Measurements from ENCODE around the gene SOX13. TPM values are rescaled to one million over a fixed set of nuclear protein-coding genes. Genes with fewer than 3 reads are reported as not detected.
A peak's percentile ranks its signal among the peaks of the same experiment; 100 is the strongest.

Gene SOX13
- total RNA-seq, 4 donors from 2014 or later = 15.6 to 31.1 (median 16.3) TPM

DNA sequence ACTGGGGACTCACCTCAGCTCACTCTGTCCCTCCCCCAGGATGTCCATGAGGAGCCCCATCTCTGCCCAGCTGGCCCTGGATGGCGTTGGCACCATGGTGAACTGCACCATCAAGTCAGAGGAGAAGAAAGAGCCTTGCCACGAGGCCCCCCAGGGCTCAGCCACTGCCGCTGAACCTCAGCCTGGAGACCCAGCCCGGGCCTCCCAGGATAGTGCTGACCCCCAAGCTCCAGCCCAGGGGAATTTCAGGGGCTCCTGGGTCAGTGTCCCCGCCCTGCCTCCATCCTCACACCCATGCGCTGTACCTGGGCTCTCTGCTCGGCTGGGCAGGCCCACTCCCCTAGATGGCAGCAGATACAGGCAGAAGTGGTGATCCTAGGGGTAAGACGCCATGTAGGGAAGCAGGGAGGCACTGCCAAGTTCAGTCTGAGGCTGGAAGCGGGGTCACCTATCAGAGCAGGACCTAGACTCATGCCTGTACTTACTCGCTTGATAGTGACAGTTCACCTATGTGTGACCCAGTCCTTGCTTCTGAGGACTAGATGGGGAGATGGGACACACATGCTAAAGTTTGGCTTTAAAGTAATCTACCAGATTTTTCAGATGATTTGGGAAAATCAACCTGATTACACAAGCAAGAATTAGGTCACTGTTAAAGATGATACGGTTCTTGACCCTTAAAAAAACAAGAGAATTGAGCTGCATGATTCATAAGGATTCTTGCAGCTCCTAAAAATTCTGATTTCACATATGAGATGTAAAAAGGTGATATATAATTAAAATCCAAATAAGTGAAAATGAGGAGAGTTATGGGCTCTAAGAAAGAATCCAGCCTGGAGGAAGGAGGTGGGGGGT, 40.2 kb downstream of the SOX13 start:
- in situ Hi-C loops (cut with MboI; ENCODE audit: low sequenced_read_pairs in 4 of 4) = no loop called here
- Histone ChIP-seq H3K36me3 (peaks cover 0 to 20% of the 10 kb centered on the region in 2 donors), H3K4me3 (no peak overlapping the region), H3K27me3 (no peaks in the 10 kb centered on the region), H3K4me1 (peaks cover 21% of the 10 kb centered on the region in 2 donors), H3K9me3 (no peaks in the 10 kb centered on the region), H3K27ac (no peak overlapping the region)
- ATAC-seq (no peak), DNase-seq (no peak)
- TF ChIP-seq, protein P1, sequence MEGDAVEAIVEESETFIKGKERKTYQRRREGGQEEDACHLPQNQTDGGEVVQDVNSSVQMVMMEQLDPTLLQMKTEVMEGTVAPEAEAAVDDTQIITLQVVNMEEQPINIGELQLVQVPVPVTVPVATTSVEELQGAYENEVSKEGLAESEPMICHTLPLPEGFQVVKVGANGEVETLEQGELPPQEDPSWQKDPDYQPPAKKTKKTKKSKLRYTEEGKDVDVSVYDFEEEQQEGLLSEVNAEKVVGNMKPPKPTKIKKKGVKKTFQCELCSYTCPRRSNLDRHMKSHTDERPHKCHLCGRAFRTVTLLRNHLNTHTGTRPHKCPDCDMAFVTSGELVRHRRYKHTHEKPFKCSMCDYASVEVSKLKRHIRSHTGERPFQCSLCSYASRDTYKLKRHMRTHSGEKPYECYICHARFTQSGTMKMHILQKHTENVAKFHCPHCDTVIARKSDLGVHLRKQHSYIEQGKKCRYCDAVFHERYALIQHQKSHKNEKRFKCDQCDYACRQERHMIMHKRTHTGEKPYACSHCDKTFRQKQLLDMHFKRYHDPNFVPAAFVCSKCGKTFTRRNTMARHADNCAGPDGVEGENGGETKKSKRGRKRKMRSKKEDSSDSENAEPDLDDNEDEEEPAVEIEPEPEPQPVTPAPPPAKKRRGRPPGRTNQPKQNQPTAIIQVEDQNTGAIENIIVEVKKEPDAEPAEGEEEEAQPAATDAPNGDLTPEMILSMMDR (IDR thresholded peaks at IDR 0.05 in 4 of 5, conservative IDR thresholded peaks at IDR 0.05 in 1 of 5) = no peak
- no peak for TF ChIP-seq POLR2A (IDR thresholded peaks at IDR 0.05)
- intact Hi-C loops (cut with DNase I; ENCODE audit: low total_unique reads) = no loop called here

DNA sequence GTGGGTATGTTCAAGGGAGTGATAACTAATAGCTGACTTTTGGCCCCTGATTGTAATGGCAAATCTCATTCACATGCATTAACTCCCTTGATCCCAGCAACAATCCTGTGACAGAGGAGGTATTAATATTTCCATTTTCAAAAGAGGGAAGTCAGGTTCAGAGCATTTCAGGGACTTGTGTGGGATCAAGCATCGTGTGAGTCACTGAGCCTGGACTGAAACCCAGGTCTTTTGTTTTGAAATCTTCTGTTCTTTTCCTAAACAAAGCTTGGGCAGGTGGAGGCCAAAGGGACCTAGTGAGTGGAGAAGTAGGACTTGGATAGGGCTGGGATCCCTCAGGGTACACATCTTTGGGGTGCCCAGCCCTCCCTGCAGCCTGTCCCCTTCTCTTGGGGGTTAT, 41.0 kb downstream of the SOX13 start:
- Histone ChIP-seq H3K36me3 (peaks cover 0 to 20% of the 10 kb centered on the region in 2 donors), H3K27me3 (no peaks in the 10 kb centered on the region), H3K9me3 (no peaks in the 10 kb centered on the region), H3K27ac (no peak overlapping the region), H3K4me1 (peaks cover 13 to 18% of the 10 kb centered on the region in 2 donors), H3K4me3 (no peak overlapping the region)
- no peak for DNase-seq
- no peak for ATAC-seq
- no peak for TF ChIP-seq POLR2A (IDR thresholded peaks at IDR 0.05)
- TF ChIP-seq, protein P1 (IDR thresholded peaks at IDR 0.05 in 4 of 5, conservative IDR thresholded peaks at IDR 0.05 in 1 of 5) = no peak
- in situ Hi-C loops (cut with MboI; ENCODE audit: low sequenced_read_pairs in 4 of 4) (no loop called here), intact Hi-C loops (cut with DNase I; ENCODE audit: low total_unique reads) (no loop called here)

DNA sequence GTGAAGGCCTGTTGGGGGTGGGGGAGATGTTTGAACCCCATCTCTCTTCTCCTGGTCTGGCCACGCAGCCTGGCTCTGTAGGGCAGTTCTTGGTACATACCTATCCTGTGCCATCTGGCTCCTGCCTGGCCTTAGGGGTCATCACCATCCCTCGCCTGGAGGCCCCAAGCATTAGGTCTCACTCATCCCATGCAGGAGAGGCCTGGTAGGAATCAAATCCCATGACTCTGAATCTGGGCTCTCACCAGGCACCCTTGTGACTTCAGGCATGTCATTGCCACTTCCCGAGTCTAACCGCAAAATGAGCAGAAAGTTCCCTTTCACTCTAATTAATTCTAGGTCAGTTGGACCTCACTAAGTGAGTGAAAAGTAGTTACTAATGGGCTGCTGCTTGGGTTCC, 41.7 kb downstream of the SOX13 start:
- Histone ChIP-seq H3K27me3 (no peaks in the 10 kb centered on the region), H3K4me3 (no peak overlapping the region), H3K9me3 (no peaks in the 10 kb centered on the region), H3K4me1 (peaks cover 7 to 12% of the 10 kb centered on the region in 2 donors), H3K27ac (no peak overlapping the region), H3K36me3 (peaks cover 0 to 24% of the 10 kb centered on the region in 2 donors)
- TF ChIP-seq, protein P1 (IDR thresholded peaks at IDR 0.05 in 4 of 5, conservative IDR thresholded peaks at IDR 0.05 in 1 of 5) = no peak
- TF ChIP-seq POLR2A (IDR thresholded peaks at IDR 0.05) = no peak
- DNase-seq (no peak), ATAC-seq (peak in 1 of 2 donors; percentile 12)
- in situ Hi-C loops (cut with MboI; ENCODE audit: low sequenced_read_pairs in 4 of 4) (no loop called here), intact Hi-C loops (cut with DNase I; ENCODE audit: low total_unique reads) (no loop called here)

DNA sequence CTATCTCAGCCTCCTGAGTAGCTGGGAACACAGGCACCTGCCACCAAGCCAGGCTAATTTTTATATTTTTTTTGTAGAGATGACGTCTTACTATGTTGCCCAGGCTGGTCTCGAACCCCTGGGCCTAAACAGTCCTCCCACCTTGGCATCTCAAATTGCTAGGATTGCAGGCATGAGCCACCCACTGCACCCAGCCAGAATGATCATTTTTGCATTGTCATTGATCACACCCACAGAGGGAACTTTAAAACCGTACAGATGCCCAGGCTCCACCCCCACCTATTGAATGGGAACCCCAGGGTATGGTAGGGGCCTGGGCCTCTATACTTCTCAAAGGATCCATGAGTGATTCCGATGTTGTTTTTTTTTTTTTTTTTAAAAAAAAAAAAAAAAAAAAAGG, 42.2 kb downstream of the SOX13 start:
- Histone ChIP-seq H3K27me3 (no peaks in the 10 kb centered on the region), H3K36me3 (peaks cover 0 to 24% of the 10 kb centered on the region in 2 donors), H3K4me1 (peaks cover 7 to 12% of the 10 kb centered on the region in 2 donors), H3K9me3 (no peaks in the 10 kb centered on the region), H3K27ac (no peak overlapping the region), H3K4me3 (no peak overlapping the region)
- no peak for TF ChIP-seq POLR2A (IDR thresholded peaks at IDR 0.05)
- TF ChIP-seq, protein P1 (IDR thresholded peaks at IDR 0.05 in 4 of 5, conservative IDR thresholded peaks at IDR 0.05 in 1 of 5) = no peak
- DNase-seq (no peak), ATAC-seq (no peak)
- intact Hi-C loops (cut with DNase I; ENCODE audit: low total_unique reads) = no loop called here
- in situ Hi-C loops (cut with MboI; ENCODE audit: low sequenced_read_pairs in 4 of 4) = no loop called here

Data from gastrocnemius medialis (tissue), 4 donors.